ENCODE measurements around the gene NEK1.
"Not testable (repeated sequence)": the region's sequence is repeated elsewhere in the genome, so short reads cannot be mapped to it uniquely, and the experiment has no call there.

DNA sequence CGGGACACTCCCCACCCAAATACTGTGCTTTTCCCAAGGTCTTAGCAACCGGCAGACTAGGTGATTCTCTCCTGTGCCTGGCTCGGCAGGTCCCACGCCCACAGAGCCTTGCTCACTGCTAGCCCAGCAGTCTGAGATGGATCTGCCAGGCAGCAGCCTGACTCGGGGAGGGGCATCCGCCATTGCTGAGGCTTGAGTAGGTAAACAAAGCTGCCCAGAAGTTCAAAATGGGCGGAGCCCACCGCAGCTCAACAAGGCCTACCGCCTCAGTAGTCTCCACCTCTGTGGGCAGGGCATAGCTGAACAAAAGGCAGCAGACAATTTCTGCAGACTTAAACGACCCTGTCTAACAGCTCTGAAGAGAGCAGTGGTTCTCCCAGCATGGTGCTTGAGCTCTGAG, 163.4 kb downstream of the NEK1 start:
- TF ChIP-seq, protein P1, sequence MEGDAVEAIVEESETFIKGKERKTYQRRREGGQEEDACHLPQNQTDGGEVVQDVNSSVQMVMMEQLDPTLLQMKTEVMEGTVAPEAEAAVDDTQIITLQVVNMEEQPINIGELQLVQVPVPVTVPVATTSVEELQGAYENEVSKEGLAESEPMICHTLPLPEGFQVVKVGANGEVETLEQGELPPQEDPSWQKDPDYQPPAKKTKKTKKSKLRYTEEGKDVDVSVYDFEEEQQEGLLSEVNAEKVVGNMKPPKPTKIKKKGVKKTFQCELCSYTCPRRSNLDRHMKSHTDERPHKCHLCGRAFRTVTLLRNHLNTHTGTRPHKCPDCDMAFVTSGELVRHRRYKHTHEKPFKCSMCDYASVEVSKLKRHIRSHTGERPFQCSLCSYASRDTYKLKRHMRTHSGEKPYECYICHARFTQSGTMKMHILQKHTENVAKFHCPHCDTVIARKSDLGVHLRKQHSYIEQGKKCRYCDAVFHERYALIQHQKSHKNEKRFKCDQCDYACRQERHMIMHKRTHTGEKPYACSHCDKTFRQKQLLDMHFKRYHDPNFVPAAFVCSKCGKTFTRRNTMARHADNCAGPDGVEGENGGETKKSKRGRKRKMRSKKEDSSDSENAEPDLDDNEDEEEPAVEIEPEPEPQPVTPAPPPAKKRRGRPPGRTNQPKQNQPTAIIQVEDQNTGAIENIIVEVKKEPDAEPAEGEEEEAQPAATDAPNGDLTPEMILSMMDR (IDR thresholded peaks at IDR 0.05): not testable (repeated sequence)
- TF ChIP-seq RXRA (IDR thresholded peaks at IDR 0.05; ENCODE audit: borderline replicate concordance, low read depth); NFIC (IDR thresholded peaks at IDR 0.05; ENCODE audit: borderline replicate concordance); ZBTB33 (IDR thresholded peaks at IDR 0.05; ENCODE audit: borderline replicate concordance, low read depth); FOSL2 (IDR thresholded peaks at IDR 0.05; ENCODE audit: borderline replicate concordance, low read depth): not testable (repeated sequence)
